WTC11 (cell line): ENCODE measurements around the gene GPATCH2.

Experiments
- EMX1 ChIP-seq: fragments of 250-450 bp; sonication (Bioruptor Pico); IDR thresholded peaks from 2 replicates; pipeline ENCODE4 v1.8.0; 2021; ENCODE audit warnings: mild to moderate bottlenecking
- GRHL2 ChIP-seq: fragments of 250-450 bp; sonication (Bioruptor Pico); IDR thresholded peaks from 2 replicates; pipeline ENCODE4 v1.8.0; 2022; ENCODE audit warnings: mild to moderate bottlenecking, moderate library complexity; ENCODE audit not compliant: insufficient replicate concordance, severe bottlenecking
- JUN ChIP-seq: sonication (generic); formaldehyde crosslinking; IDR thresholded peaks from 2 replicates; pipeline ENCODE4 v1.8.0; 2023; ENCODE audit warnings: mild to moderate bottlenecking, missing genetic modification reagents
- RELA ChIP-seq: sonication (generic); formaldehyde crosslinking; IDR thresholded peaks from 2 replicates; pipeline ENCODE4 v1.8.1; 2022; ENCODE audit warnings: missing genetic modification reagents, mild to moderate bottlenecking, borderline replicate concordance
- SOX15 ChIP-seq: fragments of 250-450 bp; sonication (Bioruptor Pico); IDR thresholded peaks from 2 replicates; pipeline ENCODE4 v1.9.0; 2021; ENCODE audit warnings: mild to moderate bottlenecking
- TF ChIP-seq, protein P1 (sequence below): fragments of 200-600 bp; IDR thresholded peaks from 2 replicates; pipeline ENCODE4 v1.8.0; 2022; ENCODE audit warnings: antibody characterized with exemption
- TF ChIP-seq, protein P2 (sequence below): sonication (generic); formaldehyde crosslinking; IDR thresholded peaks from 2 replicates; pipeline ENCODE4 v1.8.0; 2022; ENCODE audit warnings: mild to moderate bottlenecking, missing genetic modification reagents

DNA sequence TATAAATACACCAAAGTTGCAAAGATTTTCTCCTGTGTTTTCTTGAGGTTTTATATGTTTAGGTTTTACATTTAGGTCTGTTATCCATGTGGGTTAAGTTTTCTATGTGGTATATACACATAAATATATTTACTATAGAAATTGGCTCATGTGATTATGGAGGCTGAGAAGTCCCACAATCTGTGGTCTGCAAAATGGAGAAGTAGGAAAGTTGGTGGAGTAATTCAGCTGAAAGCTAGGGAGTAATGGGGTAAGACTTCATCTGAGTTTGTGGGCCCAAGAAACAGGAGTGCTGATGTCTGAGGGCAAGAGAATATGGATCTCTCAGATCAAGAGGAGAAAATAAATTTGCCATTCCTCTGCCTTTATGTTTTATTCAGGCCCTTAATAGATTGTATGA lies 146.0 kb downstream of the GPATCH2 start:
- TF ChIP-seq RELA (CRISPR knock-in tag) (no peak), GRHL2 (CRISPR knock-in tag) (no peak), JUN (CRISPR knock-in tag) (no peak), SOX15 (CRISPR knock-in tag) (no peak), EMX1 (CRISPR knock-in tag) (no peak)
- TF ChIP-seq, protein P1, sequence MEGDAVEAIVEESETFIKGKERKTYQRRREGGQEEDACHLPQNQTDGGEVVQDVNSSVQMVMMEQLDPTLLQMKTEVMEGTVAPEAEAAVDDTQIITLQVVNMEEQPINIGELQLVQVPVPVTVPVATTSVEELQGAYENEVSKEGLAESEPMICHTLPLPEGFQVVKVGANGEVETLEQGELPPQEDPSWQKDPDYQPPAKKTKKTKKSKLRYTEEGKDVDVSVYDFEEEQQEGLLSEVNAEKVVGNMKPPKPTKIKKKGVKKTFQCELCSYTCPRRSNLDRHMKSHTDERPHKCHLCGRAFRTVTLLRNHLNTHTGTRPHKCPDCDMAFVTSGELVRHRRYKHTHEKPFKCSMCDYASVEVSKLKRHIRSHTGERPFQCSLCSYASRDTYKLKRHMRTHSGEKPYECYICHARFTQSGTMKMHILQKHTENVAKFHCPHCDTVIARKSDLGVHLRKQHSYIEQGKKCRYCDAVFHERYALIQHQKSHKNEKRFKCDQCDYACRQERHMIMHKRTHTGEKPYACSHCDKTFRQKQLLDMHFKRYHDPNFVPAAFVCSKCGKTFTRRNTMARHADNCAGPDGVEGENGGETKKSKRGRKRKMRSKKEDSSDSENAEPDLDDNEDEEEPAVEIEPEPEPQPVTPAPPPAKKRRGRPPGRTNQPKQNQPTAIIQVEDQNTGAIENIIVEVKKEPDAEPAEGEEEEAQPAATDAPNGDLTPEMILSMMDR, result no peak
- TF ChIP-seq, protein P2, sequence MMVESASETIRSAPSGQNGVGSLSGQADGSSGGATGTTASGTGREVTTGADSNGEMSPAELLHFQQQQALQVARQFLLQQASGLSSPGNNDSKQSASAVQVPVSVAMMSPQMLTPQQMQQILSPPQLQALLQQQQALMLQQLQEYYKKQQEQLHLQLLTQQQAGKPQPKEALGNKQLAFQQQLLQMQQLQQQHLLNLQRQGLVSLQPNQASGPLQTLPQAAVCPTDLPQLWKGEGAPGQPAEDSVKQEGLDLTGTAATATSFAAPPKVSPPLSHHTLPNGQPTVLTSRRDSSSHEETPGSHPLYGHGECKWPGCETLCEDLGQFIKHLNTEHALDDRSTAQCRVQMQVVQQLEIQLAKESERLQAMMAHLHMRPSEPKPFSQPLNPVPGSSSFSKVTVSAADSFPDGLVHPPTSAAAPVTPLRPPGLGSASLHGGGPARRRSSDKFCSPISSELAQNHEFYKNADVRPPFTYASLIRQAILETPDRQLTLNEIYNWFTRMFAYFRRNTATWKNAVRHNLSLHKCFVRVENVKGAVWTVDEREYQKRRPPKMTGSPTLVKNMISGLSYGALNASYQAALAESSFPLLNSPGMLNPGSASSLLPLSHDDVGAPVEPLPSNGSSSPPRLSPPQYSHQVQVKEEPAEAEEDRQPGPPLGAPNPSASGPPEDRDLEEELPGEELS (CRISPR knock-in tag), result no peak
